Measurements from ENCODE around the gene RBMS3. TPM values are rescaled to one million over a fixed set of nuclear protein-coding genes. Genes with fewer than 3 reads are reported as not detected.
"Not testable (repeated sequence)": the region's sequence is repeated elsewhere in the genome, so short reads cannot be mapped to it uniquely, and the experiment has no call there.

Gene RBMS3
- total RNA-seq = 19.9 TPM
- 12.8 TPM for polyA plus RNA-seq
- long read RNA-seq, donor 1, partial matches to known transcripts = 0 of 1 reads
- long read RNA-seq, donor 1, other reads (novel, unspliced or antisense) = 0 of 1 reads
- long read RNA-seq, donor 2, full-length matches to known transcripts = 6 of 22 reads
- long read RNA-seq, donor 2, partial matches to known transcripts = 16 of 22 reads
- long read RNA-seq, donor 2, other reads (novel, unspliced or antisense) = 0 of 22 reads
- long read RNA-seq, donor 3 = 0 reads
- long read RNA-seq, donor 4, partial matches to known transcripts = 7 of 8 reads
- long read RNA-seq, donor 4, other reads (novel, unspliced or antisense) = 0 of 8 reads
- long read RNA-seq, donor 5, full-length matches to known transcripts = 4 of 20 reads
- long read RNA-seq, donor 5, partial matches to known transcripts = 16 of 20 reads
- long read RNA-seq, donor 5, other reads (novel, unspliced or antisense) = 0 of 20 reads
- long read RNA-seq, donor 6, partial matches to known transcripts = 7 of 9 reads
- long read RNA-seq, donor 6, other reads (novel, unspliced or antisense) = 0 of 9 reads
- long read RNA-seq, donor 7, partial matches to known transcripts = 8 of 9 reads
- long read RNA-seq, donor 7, other reads (novel, unspliced or antisense) = 0 of 9 reads
- long read RNA-seq, donor 8, partial matches to known transcripts = 0 of 2 reads
- long read RNA-seq, donor 8, other reads (novel, unspliced or antisense) = 0 of 2 reads
- long read RNA-seq, donor 9, partial matches to known transcripts = 0 of 1 reads
- long read RNA-seq, donor 9, other reads (novel, unspliced or antisense) = 0 of 1 reads
- long read RNA-seq, donor 10, full-length matches to known transcripts = 1 of 1 reads
- long read RNA-seq, donor 10, partial matches to known transcripts = 0 of 1 reads
- long read RNA-seq, donor 10, other reads (novel, unspliced or antisense) = 0 of 1 reads

- H3K36me3 ChIP-seq (ENCODE audit: control insufficient read depth in 2 of 2, insufficient read depth in 2 of 2, low read length in 1 of 2) = no peaks in the 10 kb centered on the region
- H3K9me3 ChIP-seq (ENCODE audit: control insufficient read depth in 2 of 2, insufficient read depth in 1 of 2, low read length in 1 of 2) = no peaks in the 10 kb centered on the region
- H3K27me3 ChIP-seq (ENCODE audit: control insufficient read depth in 2 of 2, insufficient read depth in 1 of 2, low read length in 1 of 2) = no peaks in the 10 kb centered on the region
- WGBS = 3% methylated on average over 16 of the region's 16 CpGs
- peak; percentile 32 to 83 (median 51) for DNase-seq (ENCODE audit: low read depth in 6 of 9, low spot score in 9 of 9)
- peaks cover 0 to 26% of the 10 kb centered on the region in 2 donors for H3K4me1 ChIP-seq (ENCODE audit: control insufficient read depth in 2 of 2, insufficient read depth in 2 of 2, low read length in 2 of 2)
- peak within 1 kb of the TSS; percentile 64 to 80 for H3K27ac ChIP-seq (ENCODE audit: low read depth in 1 of 2, low read length in 1 of 2)
- peak within 1 kb of the TSS; percentile 40 to 59 for H3K4me3 ChIP-seq (ENCODE audit: low read length in 2 of 2)
These were observed at the start of gene RBMS3 for GRCh38 chr3:29280404-29281093. Gene RBMS3 (plus strand): TSS chr3:29281071.

DNA sequence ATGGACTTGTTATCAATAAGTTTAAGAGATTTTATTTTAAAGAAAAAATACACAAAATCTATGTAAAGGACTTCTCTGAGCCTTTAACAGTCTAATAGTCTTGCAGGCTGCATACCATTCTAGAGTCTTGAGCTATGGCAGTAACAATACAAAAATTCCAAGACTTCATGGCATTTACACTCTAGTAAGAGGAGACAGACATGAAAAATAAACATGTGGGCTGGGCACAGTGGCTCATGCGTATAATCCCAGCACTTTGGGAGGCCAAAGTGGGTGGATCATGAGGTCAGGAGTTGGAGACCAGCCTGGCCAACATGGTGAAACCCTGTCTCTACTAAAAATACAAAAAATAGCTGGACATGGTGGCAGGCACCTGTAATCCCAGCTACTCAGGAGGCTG is 47.7 kb upstream of the RBMS3 start:
- H3K9me3 ChIP-seq (ENCODE audit: control insufficient read depth in 2 of 2, insufficient read depth in 1 of 2, low read length in 1 of 2); H3K4me1 ChIP-seq (ENCODE audit: control insufficient read depth in 2 of 2, insufficient read depth in 2 of 2, low read length in 2 of 2); H3K27me3 ChIP-seq (ENCODE audit: control insufficient read depth in 2 of 2, insufficient read depth in 1 of 2, low read length in 1 of 2); H3K36me3 ChIP-seq (ENCODE audit: control insufficient read depth in 2 of 2, insufficient read depth in 2 of 2, low read length in 1 of 2); H3K27ac ChIP-seq (ENCODE audit: low read depth in 1 of 2, low read length in 1 of 2); H3K4me3 ChIP-seq (ENCODE audit: low read length in 2 of 2); DNase-seq (ENCODE audit: low read depth in 6 of 9, low spot score in 9 of 9): not testable (repeated sequence)
- WGBS = 0% methylated on average over 1 of the region's 1 CpG

DNA sequence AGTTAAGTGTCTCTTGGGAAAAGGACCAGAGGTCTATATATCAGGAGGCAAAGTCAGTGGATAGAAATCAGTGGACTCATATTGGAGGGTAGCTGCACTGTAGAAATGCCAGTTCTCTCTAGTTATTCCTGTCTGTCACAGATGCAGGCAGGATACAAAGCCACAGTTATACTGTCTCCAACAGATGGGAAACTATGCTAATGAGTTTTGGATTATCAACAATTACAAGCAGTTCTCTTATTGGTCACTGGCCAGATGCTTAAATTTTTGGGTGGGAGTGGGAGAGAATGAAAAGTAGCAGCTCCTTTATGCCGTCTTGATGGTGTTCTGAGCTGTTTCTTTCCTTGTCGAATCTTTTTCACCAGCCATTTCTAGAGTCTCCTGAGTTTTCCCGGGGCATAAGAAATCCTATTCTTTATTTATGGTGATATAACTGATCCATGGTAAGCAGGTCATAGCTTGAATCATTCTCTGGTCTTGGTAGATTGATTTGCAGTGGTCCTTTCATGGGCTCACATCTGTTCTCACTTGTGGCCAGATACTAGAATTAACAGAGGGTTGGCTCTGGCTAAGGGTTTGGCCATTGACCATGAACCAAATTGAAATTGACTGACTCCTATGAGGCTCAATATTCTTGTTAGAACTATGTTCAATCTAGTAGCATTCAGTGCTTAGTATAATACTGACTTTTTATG is 44.6 kb upstream of the RBMS3 start:
- 78% methylated on average over 3 of the region's 3 CpGs for WGBS
- H3K9me3 ChIP-seq (ENCODE audit: control insufficient read depth in 2 of 2, insufficient read depth in 1 of 2, low read length in 1 of 2) = no peaks in the 10 kb centered on the region

DNA sequence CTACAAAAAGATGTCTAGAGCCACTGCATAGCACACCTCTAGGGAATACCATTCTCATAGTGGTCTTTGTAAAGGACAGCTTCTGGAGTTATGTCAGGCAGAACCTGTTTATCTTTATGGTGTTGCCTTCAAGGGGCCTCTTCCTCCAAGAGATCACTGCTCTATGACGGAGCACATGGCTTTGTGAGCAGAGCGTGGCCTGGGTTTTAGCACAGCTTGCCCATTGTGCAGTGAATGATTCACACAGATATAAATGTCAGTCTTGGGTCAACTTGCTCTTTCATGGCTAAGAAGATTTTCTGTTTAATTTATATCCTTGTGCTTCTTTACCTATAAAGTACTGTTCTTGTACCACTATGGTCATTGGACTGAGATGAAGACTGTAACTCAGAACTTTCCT is 41.5 kb upstream of the RBMS3 start:
- Histone ChIP-seq H3K27ac (ENCODE audit: low read depth in 1 of 2, low read length in 1 of 2) (no peak overlapping the region), H3K9me3 (ENCODE audit: control insufficient read depth in 2 of 2, insufficient read depth in 1 of 2, low read length in 1 of 2) (no peaks in the 10 kb centered on the region), H3K4me1 (ENCODE audit: control insufficient read depth in 2 of 2, insufficient read depth in 2 of 2, low read length in 2 of 2) (no peaks in the 10 kb centered on the region), H3K4me3 (ENCODE audit: low read length in 2 of 2) (no peak overlapping the region), H3K36me3 (ENCODE audit: control insufficient read depth in 2 of 2, insufficient read depth in 2 of 2, low read length in 1 of 2) (no peaks in the 10 kb centered on the region), H3K27me3 (ENCODE audit: control insufficient read depth in 2 of 2, insufficient read depth in 1 of 2, low read length in 1 of 2) (no peaks in the 10 kb centered on the region)
- no peak for DNase-seq (ENCODE audit: low read depth in 6 of 9, low spot score in 9 of 9)
- WGBS = 96% methylated on average over 2 of the region's 2 CpGs

More for the DNA sequence above, 44.6 kb upstream of the RBMS3 start:
- H3K4me1 ChIP-seq (ENCODE audit: control insufficient read depth in 2 of 2, insufficient read depth in 2 of 2, low read length in 2 of 2) = no peaks in the 10 kb centered on the region
- H3K4me3 ChIP-seq (ENCODE audit: low read length in 2 of 2) = no peak overlapping the region
- no peak overlapping the region for H3K27ac ChIP-seq (ENCODE audit: low read depth in 1 of 2, low read length in 1 of 2)
- H3K36me3 ChIP-seq (ENCODE audit: control insufficient read depth in 2 of 2, insufficient read depth in 2 of 2, low read length in 1 of 2) = no peaks in the 10 kb centered on the region
- no peaks in the 10 kb centered on the region for H3K27me3 ChIP-seq (ENCODE audit: control insufficient read depth in 2 of 2, insufficient read depth in 1 of 2, low read length in 1 of 2)
- DNase-seq (ENCODE audit: low read depth in 6 of 9, low spot score in 9 of 9) = no peak

GRCh38 chr3:29240248-29240647 is 40.6 kb upstream of the RBMS3 start:
- no peaks in the 10 kb centered on the region for H3K36me3 ChIP-seq (ENCODE audit: control insufficient read depth in 2 of 2, insufficient read depth in 2 of 2, low read length in 1 of 2)
- no peaks in the 10 kb centered on the region for H3K9me3 ChIP-seq (ENCODE audit: control insufficient read depth in 2 of 2, insufficient read depth in 1 of 2, low read length in 1 of 2)
- no peaks in the 10 kb centered on the region for H3K27me3 ChIP-seq (ENCODE audit: control insufficient read depth in 2 of 2, insufficient read depth in 1 of 2, low read length in 1 of 2)
- no peaks in the 10 kb centered on the region for H3K4me1 ChIP-seq (ENCODE audit: control insufficient read depth in 2 of 2, insufficient read depth in 2 of 2, low read length in 2 of 2)
- DNase-seq (ENCODE audit: low read depth in 6 of 9, low spot score in 9 of 9) = no peak
- H3K4me3 ChIP-seq (ENCODE audit: low read length in 2 of 2) = no peak overlapping the region
- no peak overlapping the region for H3K27ac ChIP-seq (ENCODE audit: low read depth in 1 of 2, low read length in 1 of 2)

- Histone ChIP-seq H3K27me3 (ENCODE audit: control insufficient read depth in 2 of 2, insufficient read depth in 1 of 2, low read length in 1 of 2) (no peaks in the 10 kb centered on the region), H3K9me3 (ENCODE audit: control insufficient read depth in 2 of 2, insufficient read depth in 1 of 2, low read length in 1 of 2) (no peaks in the 10 kb centered on the region), H3K36me3 (ENCODE audit: control insufficient read depth in 2 of 2, insufficient read depth in 2 of 2, low read length in 1 of 2) (no peaks in the 10 kb centered on the region), H3K27ac (ENCODE audit: low read depth in 1 of 2, low read length in 1 of 2) (no peak overlapping the region), H3K4me1 (ENCODE audit: control insufficient read depth in 2 of 2, insufficient read depth in 2 of 2, low read length in 2 of 2) (no peaks in the 10 kb centered on the region), H3K4me3 (ENCODE audit: low read length in 2 of 2) (no peak overlapping the region)
- DNase-seq (ENCODE audit: low read depth in 6 of 9, low spot score in 9 of 9) = no peak
- 98% methylated on average over 4 of the region's 4 CpGs for WGBS
These were observed 40.0 kb upstream of the RBMS3 start for GRCh38 chr3:29240887-29241286.

DNA sequence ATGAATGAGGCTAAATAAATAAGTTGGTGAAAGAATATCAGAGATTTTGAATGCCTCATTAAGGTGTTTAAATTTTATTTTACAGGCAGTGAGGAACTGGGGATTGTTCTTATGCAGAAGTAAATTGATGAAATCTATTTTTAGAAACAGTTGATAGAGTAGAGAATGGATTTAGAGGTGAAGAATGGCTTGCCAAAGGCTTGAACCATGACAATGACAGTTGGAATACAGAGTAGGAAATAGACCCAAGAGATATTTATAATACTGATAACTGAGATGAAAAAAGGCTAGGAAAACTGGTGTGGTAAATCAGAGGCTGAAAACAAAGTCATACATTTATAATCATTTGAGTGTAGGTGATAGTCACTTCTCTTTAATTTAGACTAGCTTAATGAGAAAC is 39.0 kb upstream of the RBMS3 start:
- H3K4me3 ChIP-seq (ENCODE audit: low read length in 2 of 2) = no peak overlapping the region
- no peaks in the 10 kb centered on the region for H3K36me3 ChIP-seq (ENCODE audit: control insufficient read depth in 2 of 2, insufficient read depth in 2 of 2, low read length in 1 of 2)
- H3K27me3 ChIP-seq (ENCODE audit: control insufficient read depth in 2 of 2, insufficient read depth in 1 of 2, low read length in 1 of 2) = no peaks in the 10 kb centered on the region
- no peak for DNase-seq (ENCODE audit: low read depth in 6 of 9, low spot score in 9 of 9)
- no peaks in the 10 kb centered on the region for H3K9me3 ChIP-seq (ENCODE audit: control insufficient read depth in 2 of 2, insufficient read depth in 1 of 2, low read length in 1 of 2)
- no peaks in the 10 kb centered on the region for H3K4me1 ChIP-seq (ENCODE audit: control insufficient read depth in 2 of 2, insufficient read depth in 2 of 2, low read length in 2 of 2)
- no peak overlapping the region for H3K27ac ChIP-seq (ENCODE audit: low read depth in 1 of 2, low read length in 1 of 2)

GRCh38 chr3:29242296-29242695 is 38.6 kb upstream of the RBMS3 start:
- no peaks in the 10 kb centered on the region for H3K36me3 ChIP-seq (ENCODE audit: control insufficient read depth in 2 of 2, insufficient read depth in 2 of 2, low read length in 1 of 2)
- H3K9me3 ChIP-seq (ENCODE audit: control insufficient read depth in 2 of 2, insufficient read depth in 1 of 2, low read length in 1 of 2) = no peaks in the 10 kb centered on the region
- H3K27me3 ChIP-seq (ENCODE audit: control insufficient read depth in 2 of 2, insufficient read depth in 1 of 2, low read length in 1 of 2) = no peaks in the 10 kb centered on the region
- no peak for DNase-seq (ENCODE audit: low read depth in 6 of 9, low spot score in 9 of 9)
- 95% methylated on average over 2 of the region's 2 CpGs for WGBS
- H3K27ac ChIP-seq (ENCODE audit: low read depth in 1 of 2, low read length in 1 of 2) = no peak overlapping the region
- H3K4me3 ChIP-seq (ENCODE audit: low read length in 2 of 2) = no peak overlapping the region
- no peaks in the 10 kb centered on the region for H3K4me1 ChIP-seq (ENCODE audit: control insufficient read depth in 2 of 2, insufficient read depth in 2 of 2, low read length in 2 of 2)
